GM21423 (cell line): ENCODE data around the gene RAD51B.

Source experiments
- ATAC-seq: cut with Tn5 transposase; IDR thresholded peaks from one replicate; pipeline ENCODE4 v1.9.1; 2021; ENCODE audit warnings: mild to moderate bottlenecking, moderate library complexity; ENCODE audit not compliant: unreplicated experiment

Gene RAD51B

DNA sequence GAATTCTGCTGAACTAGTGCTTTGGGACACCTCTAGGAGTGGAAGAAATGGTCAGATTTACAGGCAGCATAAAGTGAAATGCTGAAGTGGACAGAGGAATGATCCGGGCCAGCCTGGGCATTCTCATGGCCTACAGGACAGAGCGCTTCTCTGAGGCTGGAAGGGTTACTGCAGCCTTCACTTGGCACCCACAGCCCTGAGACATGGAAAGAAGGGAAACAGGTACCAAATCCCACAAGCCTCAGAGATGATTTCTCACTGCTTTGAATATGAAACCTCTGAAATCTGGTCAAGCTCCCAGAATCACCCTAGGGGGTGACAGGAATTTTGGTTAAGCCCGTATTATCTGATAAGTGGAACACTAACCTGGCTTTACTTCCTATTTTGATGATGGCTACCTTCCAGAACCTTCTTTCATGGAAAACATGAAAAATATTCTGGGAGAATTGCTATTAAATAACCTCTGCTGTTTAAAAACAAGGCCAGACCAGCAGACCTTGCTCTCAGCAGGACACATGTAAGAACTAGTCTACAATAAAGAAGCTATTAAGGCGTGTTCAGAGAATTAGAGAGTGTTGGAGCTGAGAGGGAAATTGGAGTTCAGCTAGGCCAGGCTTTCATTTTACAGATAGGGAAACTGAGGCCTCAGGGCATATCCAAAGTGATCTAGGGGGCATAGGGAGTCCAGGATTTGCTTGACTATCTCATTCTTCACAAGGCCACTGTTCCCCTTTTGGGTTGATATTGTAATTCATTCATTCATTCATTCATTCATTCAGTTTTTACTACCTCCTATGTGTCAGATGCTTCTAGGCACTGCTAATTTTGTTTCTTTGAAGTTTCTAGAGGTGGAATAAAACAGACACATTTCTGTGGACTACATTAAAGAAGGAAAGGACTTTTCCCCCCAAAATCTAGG lies 691.8 kb downstream of the RAD51B start:
- no peak for ATAC-seq

DNA sequence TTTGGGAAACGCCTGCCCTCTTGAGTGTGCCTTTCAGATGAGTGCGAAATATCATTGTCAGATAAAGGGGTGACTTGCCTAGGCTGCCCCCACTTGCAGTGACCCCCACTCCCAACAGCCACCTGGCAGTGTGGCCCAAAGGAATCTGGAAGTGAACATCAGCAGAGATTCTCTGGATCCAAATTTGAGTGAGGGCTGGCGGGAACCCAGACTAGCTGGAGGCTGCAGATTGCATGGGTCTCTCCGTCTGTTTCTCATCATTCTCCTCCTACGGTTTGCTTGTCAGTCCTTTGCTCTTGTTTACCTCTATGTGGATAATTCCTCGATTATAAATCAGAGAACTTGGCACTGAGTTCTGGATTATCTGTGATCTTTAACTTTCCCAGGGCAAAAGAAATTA lies 692.5 kb downstream of the RAD51B start:
- ATAC-seq, result no peak

DNA sequence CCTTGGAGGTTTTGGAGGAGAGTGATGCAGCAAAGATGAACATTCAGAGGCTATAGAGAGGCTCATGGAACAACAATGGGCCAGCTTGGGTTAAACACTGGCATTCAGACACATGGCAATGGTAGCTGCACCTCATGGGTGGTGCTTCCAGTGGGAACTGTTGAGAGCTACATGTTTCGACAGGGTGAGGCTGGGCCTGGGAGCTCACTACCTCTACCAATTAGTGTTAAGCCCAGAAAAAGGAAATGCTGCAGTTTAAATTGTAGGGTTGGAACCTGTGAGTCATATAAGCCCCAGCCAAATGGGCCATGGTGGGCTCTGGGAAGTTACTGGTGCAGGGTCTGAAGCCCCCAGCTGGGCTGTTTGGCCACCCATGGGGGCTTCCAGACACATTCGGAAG lies 693.6 kb downstream of the RAD51B start:
- ATAC-seq, result no peak

DNA sequence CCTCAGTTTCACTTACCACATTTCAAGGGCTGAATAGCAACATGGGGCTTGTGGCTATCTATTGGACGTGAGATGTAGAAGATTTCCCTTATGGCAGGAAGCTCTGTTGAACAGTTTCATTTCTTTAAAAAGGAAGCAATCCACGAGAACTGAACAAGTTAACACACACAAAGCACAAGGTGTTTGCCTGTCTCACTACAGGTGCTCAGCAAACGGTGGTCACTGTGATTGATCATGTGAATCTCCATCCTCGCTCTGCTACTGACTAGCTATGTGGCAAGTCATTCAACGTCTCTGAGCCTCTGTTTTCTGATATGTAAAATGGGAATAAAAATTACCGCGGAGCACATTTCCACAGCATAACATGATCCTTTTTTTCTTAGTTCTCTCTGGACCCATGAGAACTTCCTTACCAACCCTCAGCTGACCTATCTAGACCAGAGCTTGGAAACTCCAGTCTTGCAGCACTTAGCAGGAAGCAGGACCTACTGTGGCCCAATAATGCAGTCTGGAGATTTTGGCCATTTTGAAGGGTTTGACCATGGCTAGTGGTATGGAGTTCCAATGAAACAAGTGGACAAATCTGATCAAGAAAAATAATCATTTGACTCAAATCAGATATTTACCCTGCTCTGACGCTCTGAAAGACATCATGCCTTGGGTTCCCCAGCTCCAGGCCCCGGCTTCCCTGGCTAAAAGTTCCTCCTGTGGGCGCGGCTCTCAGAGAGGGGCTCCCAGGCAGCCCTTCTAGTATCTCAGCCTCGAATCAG lies 694.4 kb downstream of the RAD51B start:
- ATAC-seq, result peak; percentile 77

DNA sequence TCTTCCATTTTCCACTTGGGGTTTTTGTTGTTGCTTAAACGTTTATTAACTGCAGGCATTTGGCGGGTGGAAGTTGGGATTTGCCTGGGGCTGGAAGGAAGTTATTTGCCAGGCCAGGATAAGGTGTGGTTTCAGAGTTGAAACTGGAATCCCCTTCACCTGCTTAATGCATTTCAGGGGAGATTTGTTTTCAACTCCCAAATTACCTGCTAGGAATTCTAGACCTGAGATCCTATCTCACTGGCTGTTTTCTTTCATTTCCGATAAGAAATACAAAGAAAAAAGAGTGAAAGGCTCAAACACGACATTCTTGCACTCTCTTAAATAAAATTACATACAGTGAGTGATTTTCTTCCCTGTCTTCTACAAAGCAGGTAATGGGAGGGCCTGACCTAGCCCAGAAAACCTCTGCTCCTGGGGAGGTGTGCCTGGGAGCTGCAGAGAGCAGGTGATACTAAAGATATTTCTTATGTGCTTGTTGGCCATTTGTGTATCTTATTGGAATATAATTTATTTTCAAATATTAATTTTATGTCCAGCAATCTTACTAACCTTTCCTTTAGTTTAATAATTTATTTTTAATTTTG lies 695.1 kb downstream of the RAD51B start:
- ATAC-seq, result no peak

DNA sequence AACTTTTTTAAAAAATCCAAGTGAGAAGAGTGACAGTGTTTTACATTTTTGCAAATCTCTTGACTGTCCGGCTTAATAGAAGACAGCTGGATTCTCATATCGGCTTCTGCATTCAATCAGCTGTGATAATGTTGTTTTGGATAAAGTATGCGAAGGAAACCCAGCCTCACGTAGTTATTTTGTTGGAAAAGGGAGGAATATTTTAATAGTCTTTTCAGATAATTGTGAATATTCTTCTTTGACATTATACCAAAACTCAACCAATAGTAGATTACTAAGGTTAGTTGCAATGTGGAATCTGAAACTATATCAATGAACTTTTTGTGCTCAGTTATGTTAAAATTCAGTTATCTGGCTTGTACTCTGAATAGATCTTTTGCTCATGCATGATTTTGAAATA lies 696.8 kb downstream of the RAD51B start:
- no peak for ATAC-seq

DNA sequence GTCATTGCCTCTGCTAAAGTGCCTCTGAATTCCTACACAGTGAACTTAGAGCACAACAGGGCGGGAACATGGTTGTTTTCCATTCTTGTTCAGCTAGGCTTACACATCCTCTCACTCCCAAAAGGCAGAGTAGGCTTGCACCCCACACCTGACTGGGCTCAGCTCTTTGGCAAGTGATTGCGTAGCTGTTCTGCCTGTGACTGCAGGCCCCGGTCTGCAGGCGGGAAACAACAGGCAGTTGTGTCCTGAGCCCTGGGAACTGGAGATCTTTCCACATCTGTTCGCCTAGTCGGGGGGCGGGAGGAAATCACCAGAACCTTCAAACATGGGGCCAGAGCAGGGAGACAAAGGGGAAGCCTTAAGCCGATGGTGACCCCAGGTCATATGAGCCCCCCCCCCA lies 698.6 kb downstream of the RAD51B start:
- no peak for ATAC-seq

DNA sequence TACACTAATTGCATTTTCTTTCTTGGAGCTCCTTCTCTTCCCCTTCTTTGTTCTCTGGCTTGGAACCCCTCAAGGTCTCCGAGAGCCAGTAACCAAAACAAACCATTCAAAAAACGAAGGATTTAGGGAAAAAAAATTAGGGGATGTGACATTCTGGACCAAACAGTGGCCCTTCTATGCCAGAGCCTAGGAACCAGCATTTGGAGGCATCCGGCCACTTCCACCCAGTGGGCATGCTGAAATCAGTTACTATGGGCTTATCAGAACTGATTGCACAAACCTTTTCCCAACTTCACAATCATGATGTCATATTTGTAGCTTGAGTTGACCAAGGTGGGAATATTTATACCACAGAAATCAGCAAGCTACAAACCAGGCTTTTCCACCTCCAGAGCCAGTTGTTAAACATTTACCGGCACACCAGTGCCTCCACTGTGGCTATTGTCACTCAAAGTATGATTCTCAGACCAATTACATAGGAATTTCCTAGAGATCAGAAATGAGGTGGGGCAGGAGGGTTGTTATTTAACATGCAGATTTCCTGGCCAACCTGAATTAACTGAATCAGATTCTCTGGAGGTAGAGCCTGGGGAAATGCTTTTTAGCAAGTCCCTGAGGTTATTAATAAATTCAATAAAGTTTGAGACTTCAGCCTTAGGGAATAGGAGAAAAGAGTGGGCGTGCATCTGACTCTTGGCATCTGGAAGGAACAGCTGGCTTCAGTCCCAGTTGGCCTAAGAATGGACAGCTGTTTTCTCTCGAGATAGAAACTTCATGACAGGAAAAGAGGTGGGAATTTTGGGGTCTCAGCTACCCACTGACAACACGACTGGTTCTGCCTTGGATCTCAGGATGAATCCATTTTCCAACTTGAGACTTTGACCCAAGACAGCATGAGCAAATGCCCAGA lies 699.4 kb downstream of the RAD51B start:
- ATAC-seq, result no peak

DNA sequence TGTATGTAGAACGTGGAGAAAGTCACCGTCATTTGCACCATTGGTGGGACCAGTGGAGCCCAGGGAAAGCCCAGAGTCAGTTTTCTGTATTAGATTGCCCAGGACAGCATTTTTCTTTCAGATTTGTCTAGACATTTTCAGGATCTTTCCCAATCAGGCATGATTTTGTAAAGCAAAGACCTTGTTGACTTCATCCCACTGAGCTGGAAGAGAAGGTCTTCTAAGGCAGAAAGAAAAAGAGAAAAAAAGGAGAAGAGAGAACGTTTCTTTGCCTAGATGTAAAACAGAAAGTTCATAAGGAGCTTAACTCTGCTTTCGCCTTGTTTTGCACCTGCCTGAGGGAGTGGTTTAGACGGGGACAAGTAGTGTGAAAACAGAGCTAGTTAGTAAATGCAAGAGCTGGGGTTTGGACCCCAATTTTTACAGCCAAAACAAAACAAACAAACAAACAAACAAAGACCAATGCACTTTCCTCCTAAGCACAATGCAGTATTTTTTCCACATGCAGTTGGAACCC lies 700.1 kb downstream of the RAD51B start:
- ATAC-seq, result no peak

DNA sequence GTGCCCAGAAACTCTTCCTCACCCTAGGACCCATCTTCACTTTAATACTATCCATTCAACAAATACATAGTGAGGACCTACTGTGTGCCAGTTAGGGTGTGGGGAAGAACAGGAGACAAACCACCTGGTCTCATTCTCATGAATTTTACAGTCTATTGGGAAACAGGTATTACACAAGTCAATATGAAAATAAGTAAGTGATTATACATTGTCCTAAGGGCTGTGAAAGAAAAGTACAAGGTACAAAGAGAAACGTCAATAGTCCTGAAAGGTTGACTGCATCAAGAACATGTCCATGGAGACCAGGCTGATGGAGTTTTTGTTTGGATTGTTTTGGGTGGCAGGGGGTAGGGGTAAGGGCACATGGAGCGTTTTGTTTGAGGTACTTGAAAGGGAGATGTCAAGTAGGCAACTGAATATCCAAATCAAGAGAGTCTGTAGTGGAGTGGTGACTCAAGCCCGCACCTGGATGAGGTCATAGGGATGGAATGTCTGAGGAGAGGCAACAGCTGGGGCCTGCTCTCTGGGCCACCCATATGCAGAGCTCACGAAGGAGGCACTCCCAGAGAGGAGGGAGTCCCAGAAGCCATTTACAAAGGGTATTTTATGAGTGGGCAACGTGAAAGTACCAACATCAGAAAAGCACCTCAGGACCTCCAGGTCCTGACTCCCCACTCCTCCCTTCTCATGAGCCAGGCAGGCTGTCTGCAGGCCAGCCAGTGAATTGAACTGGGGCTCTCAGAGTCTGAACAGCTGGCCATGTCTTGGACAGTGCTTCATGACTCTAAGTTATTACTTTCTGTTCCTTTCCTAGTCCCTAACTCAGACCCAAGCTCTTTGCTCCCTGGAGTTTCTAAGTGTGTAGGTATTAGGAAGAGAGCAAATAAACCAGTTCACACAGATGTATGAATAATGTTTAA lies 701.3 kb downstream of the RAD51B start:
- ATAC-seq, result no peak

DNA sequence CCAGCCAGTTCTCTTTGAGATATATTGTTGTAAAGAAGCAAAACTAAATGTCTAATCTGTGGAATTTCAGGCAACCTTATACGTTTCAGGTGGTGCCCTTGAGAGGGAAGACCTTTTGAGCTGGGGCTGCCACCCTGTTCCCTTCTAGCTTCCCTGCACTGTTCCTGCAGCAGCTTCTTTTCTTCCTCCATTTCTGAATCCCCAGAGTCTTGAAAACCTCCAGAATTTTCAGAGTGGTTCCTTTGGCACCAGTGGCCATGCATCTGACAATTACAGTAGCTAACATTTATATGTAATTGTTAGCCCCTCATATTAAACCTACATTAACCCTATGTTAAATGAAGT lies 702.0 kb downstream of the RAD51B start:
- no peak for ATAC-seq

DNA sequence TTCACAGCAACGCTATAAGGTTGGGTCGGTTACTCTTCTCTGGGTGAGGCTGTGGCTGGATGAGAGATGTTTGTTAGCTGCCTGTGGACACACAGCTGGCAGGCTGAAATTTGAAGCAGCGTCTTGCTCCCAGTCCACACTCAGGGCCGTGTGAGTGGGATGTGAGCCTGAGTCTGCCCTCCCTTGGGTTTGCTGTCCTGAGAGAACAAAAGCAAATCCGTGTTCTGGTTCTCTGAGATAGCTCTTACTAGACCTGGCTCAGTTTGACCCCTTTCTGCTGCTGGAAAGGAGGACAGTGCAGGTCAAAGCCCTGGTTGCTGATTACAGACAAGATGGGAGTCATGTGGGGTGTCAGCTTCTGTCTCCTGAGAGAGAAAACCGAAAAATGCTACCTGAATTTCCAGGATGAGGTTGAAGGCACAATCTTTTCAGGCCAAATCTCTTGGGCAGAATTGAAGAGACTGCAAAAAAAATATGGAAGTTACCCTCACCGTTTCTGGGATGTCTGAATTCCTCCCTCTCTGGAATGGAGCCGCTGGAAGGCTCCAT lies 702.5 kb downstream of the RAD51B start:
- no peak for ATAC-seq

DNA sequence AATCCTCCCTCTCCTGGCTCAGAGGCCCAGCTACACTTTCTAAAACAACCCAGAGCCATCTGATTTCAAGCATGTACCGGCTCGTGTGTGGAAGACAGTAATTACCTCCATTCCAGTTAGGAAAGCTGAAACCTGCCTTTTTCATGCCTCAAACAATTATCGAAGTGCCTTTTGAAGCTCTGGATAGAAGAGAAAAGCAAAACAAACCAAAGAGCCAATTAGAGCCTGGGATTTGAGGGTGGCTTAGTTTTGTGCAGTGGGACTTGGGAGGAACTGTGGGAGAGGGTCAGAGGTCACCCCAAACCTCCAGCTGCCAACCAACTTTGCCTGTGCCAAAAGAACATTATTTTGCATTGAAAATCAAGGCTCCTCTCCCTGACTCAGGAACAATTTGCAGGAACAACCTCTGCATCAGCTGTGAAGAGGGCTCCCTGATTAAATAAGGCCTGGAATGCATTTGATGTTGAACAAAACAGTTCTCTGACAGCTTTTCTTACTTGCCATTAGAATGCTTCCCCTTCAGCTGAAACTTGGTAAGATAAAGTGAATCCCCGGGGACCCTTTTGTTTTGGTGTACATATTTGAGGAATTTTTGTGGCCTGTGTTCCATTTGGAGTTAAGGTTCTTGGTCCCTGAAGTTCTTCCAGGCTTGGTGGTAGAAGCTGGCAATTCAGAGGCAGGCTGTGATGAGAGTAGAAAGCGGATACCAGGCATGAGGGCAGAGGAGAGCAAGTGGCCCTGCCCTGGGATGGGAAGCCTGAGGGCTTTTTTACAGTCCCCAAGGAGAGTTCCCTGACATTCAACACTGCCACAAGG lies 703.1 kb downstream of the RAD51B start:
- no peak for ATAC-seq

DNA sequence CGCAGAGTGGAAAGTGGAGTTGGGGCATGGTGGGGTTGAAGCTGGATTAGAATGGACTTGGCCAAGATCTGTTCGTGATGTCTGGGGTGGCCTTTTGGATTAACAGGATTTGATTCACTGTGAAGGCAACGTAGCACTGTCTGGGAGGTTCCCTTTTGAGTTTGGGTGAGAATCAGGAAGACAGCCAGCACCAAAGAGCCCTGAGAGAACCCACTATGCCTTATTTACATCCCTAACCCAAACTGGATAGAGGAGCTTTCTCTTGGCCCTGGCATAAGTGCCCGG lies 703.7 kb downstream of the RAD51B start:
- ATAC-seq, result no peak

DNA sequence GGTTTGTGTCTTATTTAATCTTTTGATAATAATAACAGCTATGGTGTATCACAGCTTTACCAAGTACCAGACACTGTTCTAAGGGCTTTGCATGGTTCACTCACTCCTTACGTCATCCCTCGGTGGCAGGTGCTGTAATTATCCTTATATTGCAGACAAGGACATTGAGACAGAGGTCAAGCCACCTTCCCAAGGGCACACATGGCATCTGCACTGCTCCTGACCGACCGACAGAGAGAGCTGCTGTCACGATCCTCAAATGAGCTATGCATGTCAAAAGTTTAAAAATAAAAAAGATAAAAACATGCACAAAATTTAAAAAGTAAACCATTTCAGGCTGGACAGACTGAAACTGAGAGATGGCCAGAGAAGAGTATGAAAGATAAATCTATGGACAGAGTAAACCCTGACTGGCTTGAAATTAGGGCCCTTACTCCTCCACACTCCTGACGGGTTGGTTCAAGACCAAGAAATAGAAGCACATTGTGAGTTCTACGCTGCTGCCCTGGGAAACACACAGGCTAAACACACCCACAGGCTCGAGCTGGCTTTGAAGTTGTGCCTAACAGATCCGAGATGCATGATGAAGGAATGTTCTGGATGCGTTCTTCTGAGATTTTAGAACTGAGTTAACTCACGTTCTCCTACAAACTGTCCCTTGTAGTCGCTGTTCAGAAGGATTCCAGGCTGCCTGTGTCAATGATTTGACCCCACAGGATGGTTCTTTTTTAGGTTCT lies 704.6 kb downstream of the RAD51B start:
- ATAC-seq, result no peak

DNA sequence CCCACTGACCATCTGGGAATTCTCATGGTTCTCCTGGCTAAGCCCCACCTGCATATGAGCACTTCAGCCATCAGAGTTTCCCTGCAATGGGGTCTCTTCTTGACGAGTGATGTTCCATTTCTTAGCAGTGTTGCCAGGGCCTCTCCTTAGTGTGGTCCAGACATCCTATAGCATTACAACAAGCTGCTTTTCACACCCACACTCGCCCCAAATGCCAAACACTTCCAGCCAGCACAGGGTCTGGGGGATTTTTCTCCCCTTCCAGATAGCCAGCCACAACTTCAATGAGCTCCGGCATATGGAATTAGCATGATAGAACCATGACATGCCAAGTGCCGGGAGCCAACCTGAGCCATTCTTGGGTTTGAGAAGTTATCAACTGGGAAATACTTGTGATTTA lies 705.9 kb downstream of the RAD51B start:
- no peak for ATAC-seq

DNA sequence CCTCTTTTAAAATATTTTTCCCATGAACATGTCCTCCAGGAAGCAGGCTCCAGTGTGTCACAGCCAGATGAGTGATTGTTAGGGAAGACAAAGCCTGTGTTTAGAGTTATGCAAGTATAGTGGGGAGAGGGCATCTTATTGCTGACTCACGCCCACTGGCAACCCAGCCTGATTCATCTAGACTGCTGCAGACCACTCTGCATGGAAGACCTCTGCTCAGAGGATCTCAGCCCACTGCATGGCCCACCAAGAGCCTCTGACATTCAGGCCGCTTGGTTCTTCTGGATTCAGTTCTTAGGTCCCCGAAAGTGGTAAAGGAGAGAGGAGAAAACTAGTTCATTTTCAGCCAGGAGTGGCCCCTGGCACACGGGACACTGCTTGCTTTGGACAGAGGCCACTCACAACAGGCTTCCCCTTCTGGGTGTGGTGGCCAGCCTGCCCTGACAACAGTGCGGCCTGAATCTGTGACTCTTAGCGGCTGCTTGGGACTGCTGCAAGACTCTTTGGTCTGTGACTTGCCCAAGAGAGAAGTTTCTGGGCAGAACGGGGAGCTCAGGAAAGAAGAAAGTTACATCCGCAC lies 707.0 kb downstream of the RAD51B start:
- no peak for ATAC-seq
